PC-9 (cell line): ENCODE data around the gene SERPINH1.

Experiments
- EZH2 ChIP-seq: fragments of 200-600 bp; sonication (generic); IDR thresholded peaks from 2 replicates; pipeline ENCODE4 v1.8.0; 2017; ENCODE audit warnings: antibody characterized with exemption, low read depth
- TF ChIP-seq, protein P1 (sequence below): fragments of 200-600 bp; sonication (generic); conservative IDR thresholded peaks from 2 replicates; pipeline ENCODE4 v1.6.1; 2017; ENCODE audit warnings: mixed run types, antibody characterized with exemption, mild to moderate bottlenecking, moderate library complexity

DNA sequence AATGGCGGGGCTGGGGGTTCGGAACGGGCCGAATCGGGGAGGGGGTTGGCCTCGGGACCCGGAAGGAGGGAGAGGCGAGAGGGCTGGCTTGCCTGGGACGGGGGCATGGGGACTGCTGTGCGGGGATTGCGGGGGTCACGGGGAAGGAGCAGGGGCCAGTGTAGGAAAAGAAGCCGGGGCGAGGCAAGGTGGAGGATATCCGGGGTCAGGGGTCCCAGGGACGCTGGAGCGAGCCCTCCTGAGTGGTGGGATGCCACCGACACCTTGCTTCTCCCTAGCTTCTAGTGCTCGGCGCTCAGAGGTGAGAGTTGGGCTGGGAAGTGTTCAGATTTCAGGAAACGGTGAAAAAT is 35.9 kb upstream of the SERPINH1 start:
- TF ChIP-seq EZH2 = no peak
- TF ChIP-seq, protein P1, sequence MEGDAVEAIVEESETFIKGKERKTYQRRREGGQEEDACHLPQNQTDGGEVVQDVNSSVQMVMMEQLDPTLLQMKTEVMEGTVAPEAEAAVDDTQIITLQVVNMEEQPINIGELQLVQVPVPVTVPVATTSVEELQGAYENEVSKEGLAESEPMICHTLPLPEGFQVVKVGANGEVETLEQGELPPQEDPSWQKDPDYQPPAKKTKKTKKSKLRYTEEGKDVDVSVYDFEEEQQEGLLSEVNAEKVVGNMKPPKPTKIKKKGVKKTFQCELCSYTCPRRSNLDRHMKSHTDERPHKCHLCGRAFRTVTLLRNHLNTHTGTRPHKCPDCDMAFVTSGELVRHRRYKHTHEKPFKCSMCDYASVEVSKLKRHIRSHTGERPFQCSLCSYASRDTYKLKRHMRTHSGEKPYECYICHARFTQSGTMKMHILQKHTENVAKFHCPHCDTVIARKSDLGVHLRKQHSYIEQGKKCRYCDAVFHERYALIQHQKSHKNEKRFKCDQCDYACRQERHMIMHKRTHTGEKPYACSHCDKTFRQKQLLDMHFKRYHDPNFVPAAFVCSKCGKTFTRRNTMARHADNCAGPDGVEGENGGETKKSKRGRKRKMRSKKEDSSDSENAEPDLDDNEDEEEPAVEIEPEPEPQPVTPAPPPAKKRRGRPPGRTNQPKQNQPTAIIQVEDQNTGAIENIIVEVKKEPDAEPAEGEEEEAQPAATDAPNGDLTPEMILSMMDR = no peak
